ENCODE data around the gene C12orf42.

- TF ChIP-seq EZH2phosphoT487 (IDR thresholded peaks at IDR 0.05; ENCODE audit: insufficient read depth, low read depth), result no peak
- TF ChIP-seq EZH2 (IDR thresholded peaks at IDR 0.05; ENCODE audit: insufficient read depth, poor library complexity, severe bottlenecking), result no peak
Measured at GRCh38 chr12:103542078-103542477, 46.3 kb upstream of the C12orf42 start.

All from GM23248 (cell line).